Activated CD4-positive, alpha-beta T cell treated with anti-CD3 and anti-CD28 coated beads for 24 hours (primary cell): Measurements from ENCODE around the gene HSPH1.

Experiments
- DNase-seq, 2 donors: peaks; one replicate each; pipeline ENCODE4 v3.0.0-alpha.2; 2020; ENCODE audit warnings: low read depth in 2 of 2

Gene HSPH1

GRCh38 chr13:31161557-31162150 is at the start of gene HSPH1:
HSPH1 (minus strand) TSS chr13:31161904; CDS start chr13:31161582, 322 bp downstream.
- peak; percentile 97 to 98 for DNase-seq

DNA sequence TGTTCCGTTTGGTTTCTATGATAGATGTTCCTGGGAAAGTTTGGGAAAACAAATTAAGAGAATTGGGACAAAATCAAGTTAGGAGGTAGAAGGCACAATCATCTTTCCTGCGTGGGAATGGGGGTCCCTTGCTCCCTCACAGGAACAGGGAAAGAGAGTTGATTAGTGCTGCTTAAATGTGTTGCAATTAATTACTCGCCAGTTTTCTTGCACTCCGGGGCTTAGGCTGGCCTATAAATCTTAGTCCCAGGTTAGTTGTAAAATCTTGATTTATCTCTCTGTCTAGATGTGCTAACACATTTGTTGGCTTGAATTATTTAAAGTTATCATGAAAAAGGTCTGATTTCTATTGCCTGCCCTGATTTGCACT is 48.1 kb upstream of the HSPH1 start:
- no peak for DNase-seq

DNA sequence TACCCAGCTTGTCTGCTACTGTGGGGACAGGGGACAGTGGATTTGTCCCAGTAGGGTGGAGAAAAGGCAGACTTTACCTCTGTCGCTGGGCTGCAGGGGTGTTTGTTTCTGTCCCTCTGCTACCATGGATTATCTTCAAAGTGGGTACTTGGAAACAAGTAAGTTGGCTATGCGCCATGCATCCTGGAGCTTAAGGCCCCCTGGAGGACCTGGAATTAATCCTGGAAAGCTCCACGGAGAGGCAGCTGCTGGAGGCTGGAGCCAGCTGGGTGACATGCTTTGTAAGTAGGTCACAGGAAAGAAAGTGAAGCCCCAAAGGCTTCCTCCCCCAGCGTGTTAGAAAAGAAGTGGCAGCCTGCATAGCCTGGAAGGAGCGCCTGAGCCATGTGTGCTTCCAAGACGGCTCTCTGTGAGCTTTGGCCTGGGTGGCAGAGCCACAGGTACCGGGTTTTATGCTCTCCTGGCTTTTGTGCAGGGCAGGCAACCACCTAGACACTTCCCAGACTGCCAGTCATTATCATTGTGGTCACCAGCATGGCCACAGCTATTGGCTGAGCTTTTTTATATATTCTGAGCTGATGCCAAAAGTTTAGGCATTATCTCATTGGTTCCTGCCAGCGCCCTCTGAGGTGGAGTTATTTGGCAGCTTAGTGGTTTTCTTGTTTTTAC is 47.6 kb upstream of the HSPH1 start:
- DNase-seq = no peak

- no peak for DNase-seq
These were observed 46.9 kb upstream of the HSPH1 start for GRCh38 chr13:31208559-31209122.

- no peak for DNase-seq
These were observed 46.2 kb upstream of the HSPH1 start for GRCh38 chr13:31207661-31208552.

- no peak for DNase-seq
These were observed 42.9 kb upstream of the HSPH1 start for GRCh38 chr13:31204592-31204991.

- DNase-seq = no peak
These were observed 39.8 kb upstream of the HSPH1 start for GRCh38 chr13:31201341-31202031.

DNA sequence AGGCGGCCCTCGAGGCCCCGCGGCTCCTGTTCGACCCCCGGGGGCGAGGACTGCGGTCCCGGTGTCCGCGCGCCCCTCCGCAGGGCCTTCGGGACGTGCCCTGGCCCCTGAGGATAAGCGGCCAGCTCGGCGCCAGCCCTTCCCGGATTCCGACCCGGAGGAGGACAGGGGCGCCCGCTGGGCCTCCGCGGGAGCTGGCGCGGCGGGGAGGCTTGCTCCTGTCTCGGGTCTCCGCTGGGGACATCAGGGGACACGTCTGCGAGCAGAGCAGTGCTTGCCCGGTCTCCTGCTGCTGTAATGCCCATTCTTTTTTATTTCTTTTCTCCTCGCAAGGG is 38.9 kb upstream of the HSPH1 start:
- peak in 1 of 2 donors; percentile 26 for DNase-seq

GRCh38 chr13:31199849-31200636 is 38.3 kb upstream of the HSPH1 start, which contains the start of gene B3GLCT:
B3GLCT (plus strand) TSS chr13:31199975; CDS start chr13:31200085, 110 bp downstream.
- peak; percentile 57 to 68 for DNase-seq

- no peak for DNase-seq
These were observed 37.8 kb upstream of the HSPH1 start for GRCh38 chr13:31199527-31199848.

DNA sequence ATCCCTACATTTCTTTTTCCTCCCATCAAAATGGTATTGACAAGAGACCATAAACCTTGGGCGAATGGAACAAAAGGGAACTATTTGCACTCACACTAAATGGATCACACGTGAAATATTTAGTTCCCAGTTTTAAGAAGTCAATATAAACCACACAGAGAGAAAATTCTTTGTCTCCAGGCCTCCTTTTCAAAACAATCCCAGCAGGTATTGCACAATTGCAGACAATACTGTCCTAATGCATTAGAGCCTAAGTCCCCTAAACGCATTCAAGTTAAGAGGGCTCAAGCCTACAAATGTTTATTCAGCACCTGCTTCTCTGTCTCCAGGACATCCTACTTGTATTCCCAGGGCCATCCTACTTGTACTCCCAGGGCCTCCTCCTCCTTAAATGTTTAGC is 36.8 kb upstream of the HSPH1 start:
- DNase-seq = no peak

GRCh38 chr13:31196992-31197391 is 35.3 kb upstream of the HSPH1 start:
- DNase-seq = no peak

GRCh38 chr13:31195616-31196015 is 33.9 kb upstream of the HSPH1 start:
- no peak for DNase-seq

DNA sequence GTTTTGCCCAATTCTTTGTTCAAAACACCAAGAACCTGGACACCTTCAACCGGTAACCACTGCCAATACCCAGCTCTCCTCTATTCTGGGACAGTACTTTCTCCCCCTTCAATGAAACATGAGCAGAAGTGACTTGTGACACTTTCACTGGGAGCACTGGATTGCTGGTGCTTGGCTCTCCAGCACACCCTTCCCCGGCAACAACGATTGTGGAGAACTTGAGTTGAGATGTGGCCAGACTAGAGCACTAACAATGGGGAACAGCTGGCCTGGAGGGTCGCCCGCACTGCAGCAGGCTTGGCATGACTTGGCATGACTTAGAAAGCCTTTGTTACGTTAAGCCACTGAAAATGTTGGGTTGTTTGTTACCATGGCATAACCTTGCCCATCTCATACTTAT is 30.6 kb upstream of the HSPH1 start:
- no peak for DNase-seq

DNA sequence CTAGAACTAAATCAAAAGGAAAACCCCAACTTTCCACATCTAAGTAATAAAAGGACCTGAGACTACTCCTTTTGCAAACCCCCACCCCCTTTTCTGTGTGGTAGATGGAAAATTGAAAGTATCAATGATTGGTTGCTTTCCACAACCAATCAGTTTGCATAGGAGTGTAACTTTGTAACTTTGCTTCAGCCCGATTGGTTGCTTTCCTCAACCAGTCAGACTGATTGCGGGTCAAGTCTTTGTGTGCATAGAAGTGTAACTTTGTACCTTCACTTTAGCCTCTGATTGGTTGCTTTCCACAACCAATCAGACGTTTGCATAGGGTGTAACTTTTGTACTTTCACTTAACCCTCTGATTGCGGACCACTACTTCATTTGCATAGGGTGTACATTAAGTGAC is 30.0 kb upstream of the HSPH1 start:
- no peak for DNase-seq

DNA sequence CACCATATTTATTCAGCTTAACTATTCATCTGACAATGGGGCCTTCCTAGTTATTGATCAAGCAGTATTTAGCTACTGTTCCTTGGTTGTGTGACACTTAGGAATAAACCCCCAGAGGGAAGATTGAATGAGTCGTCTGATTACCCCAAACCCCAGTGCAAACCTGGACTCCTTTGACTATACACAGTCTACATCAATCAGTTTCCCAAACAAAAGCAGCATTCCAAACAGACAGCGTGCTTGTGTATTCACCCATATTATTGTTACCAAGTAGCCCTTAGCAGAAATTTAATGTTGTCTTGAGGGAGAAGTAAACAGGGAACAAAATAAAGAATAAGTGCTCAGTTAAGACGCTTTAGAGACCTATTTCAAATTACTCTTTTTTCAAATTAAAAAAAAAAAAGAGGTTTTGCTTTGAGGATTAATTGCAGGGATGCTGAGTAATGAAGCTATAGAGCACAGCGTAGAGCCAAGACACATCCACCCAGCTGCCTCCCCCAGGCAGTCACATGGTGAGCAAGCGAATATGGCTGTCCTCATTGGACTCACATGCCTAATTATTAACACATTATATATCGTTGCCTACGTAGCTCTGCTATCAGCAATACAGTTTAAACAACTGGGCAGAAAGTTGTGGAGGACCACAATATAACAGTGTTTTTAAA is 23.4 kb upstream of the HSPH1 start:
- DNase-seq = no peak

- no peak for DNase-seq
These were observed 22.7 kb upstream of the HSPH1 start for GRCh38 chr13:31184451-31184850.

GRCh38 chr13:31182987-31183386 is 21.3 kb upstream of the HSPH1 start:
- DNase-seq = no peak

GRCh38 chr13:31179754-31180153 is 18.1 kb upstream of the HSPH1 start:
- DNase-seq = no peak

GRCh38 chr13:31179241-31179640 is 17.5 kb upstream of the HSPH1 start:
- no peak for DNase-seq
